Pancreas (tissue), 10 donors: ENCODE data around the gene RIMBP2. TPM values are rescaled to one million over a fixed set of nuclear protein-coding genes. Genes with fewer than 3 reads are reported as not detected.
A peak's percentile ranks its signal among the peaks of the same experiment; 100 is the strongest.

Source experiments
- ATAC-seq, 4 donors: fragments of 200-7000 bp; cut with Tn5 transposase; one replicate each; pipeline versions ENCODE4 v1.8.0 to v1.9.1; 2020; ENCODE audit warnings: mild to moderate bottlenecking in 4 of 4, moderate library complexity in 4 of 4
- DNase-seq, 6 donors: peaks; one replicate each; pipeline ENCODE4 v3.0.0-alpha.2; 2020
- FAIRE-seq: peaks from 2 replicates; lab custom pipeline; 2012; peaks lifted over from hg19 to GRCh38; lab: Jason Lieb, UNC
- H3K27ac ChIP-seq, 4 donors: fragments of 200-600 bp; sonication (generic); 1 replicate in 3 of 4; 2 replicates in 1 of 4; pipeline versions ENCODE4 v1.5.0 to v1.8.0; 2020
- H3K27me3 ChIP-seq, 4 donors: fragments of 200-600 bp; one replicate each; pipeline ENCODE4 v1.8.0; 2021
- H3K36me3 ChIP-seq, 3 donors: fragments of 200-600 bp; sonication (generic) in 1 of 3; one replicate each; pipeline versions ENCODE4 v1.5.0 to v1.8.0; 2020 to 2021
- H3K4me1 ChIP-seq, 3 donors: fragments of 200-600 bp; one replicate each; pipeline ENCODE4 v1.8.0; 2021
- H3K4me3 ChIP-seq, 4 donors: fragments of 200-600 bp; sonication (generic) in 2 of 4; one replicate each; pipeline versions ENCODE4 v1.5.0 to v1.8.0; 2020 to 2021
- H3K9me3 ChIP-seq, 4 donors: fragments of 200-600 bp; one replicate each; pipeline ENCODE4 v1.8.0; 2021
- WGBS, 2 donors: extraction: QIAGEN DNeasy Blood & Tissue Kit; methylation state at CpG; one replicate each; pipeline ENCODE4 v1.1.7; 2013; 5-methylcytosine and 5-hydroxymethylcytosine counted together
- intact Hi-C, 3 donors: fragments of 100-400 bp; cut with DNase I; formaldehyde crosslinking; loops; one replicate each; pipeline versions ENCODE4 v1.11.1 to v1.14.2; 2022
- polyA plus RNA-seq, 2 donors: library from polyadenylated mRNA; stranded (reverse); fragments of 200-250 nt; gene quantifications; one replicate each; pipeline ENCODE4 v1.2.3, GENCODE V29; 2013
- total RNA-seq, 6 donors: library from RNA; stranded (reverse); fragmentation: NEBNext Ultra II Directional in 4 of 6; extraction: Animal tissue kit (Norgen Biotek cat#: 25700) in 4 of 6; gene quantifications; one replicate each; pipeline versions ENCODE4 v1.2.1 to v1.2.4, GENCODE V29; 2021 to 2023
- TF ChIP-seq, protein P1 (sequence below), 4 donors: fragments of 200-600 bp; sonication (generic) in 3 of 4; IDR thresholded peaks; one replicate each; pipeline versions ENCODE4 v1.5.0 to v1.8.0; 2021; ENCODE audit warnings: antibody characterized with exemption in 4 of 4
- donor health status: healthy with polysubstance abuse.
- donor health status: DM: no; HTN: no; CAD: no; lungs with moderate emphysema.
- donor health status: DM: no; HTN: no; CAD: no.
- donor health status: control.
- donor health status: control.
- donor health status: Bipolar disorder and iron deficiency.
- donor health status: DM: yes; HTN: yes; CAD: no.
- donor health status: DM: no; HTN: no; CAD: no.
- donor health status: DM: no; HTN: no; CAD: no.
- donor health status: DM: yes; HTN: yes; CAD: no.

RIMBP2 gene
- total and polyA plus RNA-seq, 8 donors, result 1.6 to 14.9 (median 3.9) TPM

DNA sequence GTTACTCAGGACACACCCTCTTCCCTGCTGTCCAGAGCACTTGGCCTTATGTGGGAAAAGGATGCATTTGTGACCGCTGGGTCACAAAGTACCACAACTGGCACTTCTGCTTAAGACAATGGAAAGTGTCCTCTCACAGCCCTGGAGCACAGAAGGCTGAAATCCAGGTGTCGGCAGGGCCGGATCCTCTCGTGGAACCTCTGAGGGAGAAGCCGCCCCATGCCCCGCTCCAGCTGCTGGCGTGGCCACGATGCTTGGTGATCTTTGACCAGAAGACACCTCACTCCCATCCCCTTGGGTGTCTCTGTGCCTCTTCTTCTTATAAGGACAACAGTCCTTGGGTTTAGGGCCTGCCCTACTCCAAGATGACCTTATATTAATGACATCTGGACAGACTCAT, 221.4 kb downstream of the RIMBP2 start:
- Histone ChIP-seq H3K27ac (no peak overlapping the region), H3K4me3 (no peak overlapping the region), H3K9me3 (no peaks in the 10 kb centered on the region), H3K27me3 (no peaks in the 10 kb centered on the region), H3K4me1 (no peaks in the 10 kb centered on the region), H3K36me3 (no peaks in the 10 kb centered on the region)
- WGBS, 2 donors, result 81 to 92% methylated on average over 8 of the region's 8 CpGs
- intact Hi-C loops, result no loop called here
- DNase-seq (no peak), FAIRE-seq (no peak), ATAC-seq (no peak)
- TF ChIP-seq, protein P1, sequence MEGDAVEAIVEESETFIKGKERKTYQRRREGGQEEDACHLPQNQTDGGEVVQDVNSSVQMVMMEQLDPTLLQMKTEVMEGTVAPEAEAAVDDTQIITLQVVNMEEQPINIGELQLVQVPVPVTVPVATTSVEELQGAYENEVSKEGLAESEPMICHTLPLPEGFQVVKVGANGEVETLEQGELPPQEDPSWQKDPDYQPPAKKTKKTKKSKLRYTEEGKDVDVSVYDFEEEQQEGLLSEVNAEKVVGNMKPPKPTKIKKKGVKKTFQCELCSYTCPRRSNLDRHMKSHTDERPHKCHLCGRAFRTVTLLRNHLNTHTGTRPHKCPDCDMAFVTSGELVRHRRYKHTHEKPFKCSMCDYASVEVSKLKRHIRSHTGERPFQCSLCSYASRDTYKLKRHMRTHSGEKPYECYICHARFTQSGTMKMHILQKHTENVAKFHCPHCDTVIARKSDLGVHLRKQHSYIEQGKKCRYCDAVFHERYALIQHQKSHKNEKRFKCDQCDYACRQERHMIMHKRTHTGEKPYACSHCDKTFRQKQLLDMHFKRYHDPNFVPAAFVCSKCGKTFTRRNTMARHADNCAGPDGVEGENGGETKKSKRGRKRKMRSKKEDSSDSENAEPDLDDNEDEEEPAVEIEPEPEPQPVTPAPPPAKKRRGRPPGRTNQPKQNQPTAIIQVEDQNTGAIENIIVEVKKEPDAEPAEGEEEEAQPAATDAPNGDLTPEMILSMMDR (IDR thresholded peaks at IDR 0.05), result no peak

DNA sequence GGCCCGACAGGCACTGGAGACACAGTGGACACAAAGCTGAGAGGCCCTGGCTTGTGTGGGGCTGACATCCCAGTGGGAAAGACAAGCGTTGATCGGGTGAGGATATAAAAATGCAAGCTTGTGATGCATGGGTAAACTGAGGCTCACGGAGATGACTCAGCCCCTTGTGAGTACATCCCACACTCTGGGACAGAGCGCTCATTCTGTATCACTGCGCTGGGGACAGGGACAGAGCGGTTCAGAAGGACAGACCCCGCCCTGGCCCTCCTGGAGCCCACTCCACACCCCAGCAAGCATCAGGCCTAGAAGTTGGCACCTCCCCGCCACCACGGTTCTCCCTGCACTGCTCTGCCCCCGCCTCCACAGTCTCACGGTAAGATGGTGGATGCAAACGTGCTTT, 222.1 kb downstream of the RIMBP2 start:
- no peaks in the 10 kb centered on the region for H3K4me1 ChIP-seq
- no peak for ATAC-seq
- FAIRE-seq, result no peak
- no peak overlapping the region for H3K27ac ChIP-seq
- intact Hi-C loops, result no loop called here
- no peaks in the 10 kb centered on the region for H3K36me3 ChIP-seq
- H3K27me3 ChIP-seq, result no peaks in the 10 kb centered on the region
- no peaks in the 10 kb centered on the region for H3K9me3 ChIP-seq
- H3K4me3 ChIP-seq, result no peak overlapping the region
- DNase-seq, result no peak
- TF ChIP-seq, protein P1 (IDR thresholded peaks at IDR 0.05), result no peak
- 62 to 82% methylated on average over 13 of the region's 13 CpGs for WGBS, 2 donors

DNA sequence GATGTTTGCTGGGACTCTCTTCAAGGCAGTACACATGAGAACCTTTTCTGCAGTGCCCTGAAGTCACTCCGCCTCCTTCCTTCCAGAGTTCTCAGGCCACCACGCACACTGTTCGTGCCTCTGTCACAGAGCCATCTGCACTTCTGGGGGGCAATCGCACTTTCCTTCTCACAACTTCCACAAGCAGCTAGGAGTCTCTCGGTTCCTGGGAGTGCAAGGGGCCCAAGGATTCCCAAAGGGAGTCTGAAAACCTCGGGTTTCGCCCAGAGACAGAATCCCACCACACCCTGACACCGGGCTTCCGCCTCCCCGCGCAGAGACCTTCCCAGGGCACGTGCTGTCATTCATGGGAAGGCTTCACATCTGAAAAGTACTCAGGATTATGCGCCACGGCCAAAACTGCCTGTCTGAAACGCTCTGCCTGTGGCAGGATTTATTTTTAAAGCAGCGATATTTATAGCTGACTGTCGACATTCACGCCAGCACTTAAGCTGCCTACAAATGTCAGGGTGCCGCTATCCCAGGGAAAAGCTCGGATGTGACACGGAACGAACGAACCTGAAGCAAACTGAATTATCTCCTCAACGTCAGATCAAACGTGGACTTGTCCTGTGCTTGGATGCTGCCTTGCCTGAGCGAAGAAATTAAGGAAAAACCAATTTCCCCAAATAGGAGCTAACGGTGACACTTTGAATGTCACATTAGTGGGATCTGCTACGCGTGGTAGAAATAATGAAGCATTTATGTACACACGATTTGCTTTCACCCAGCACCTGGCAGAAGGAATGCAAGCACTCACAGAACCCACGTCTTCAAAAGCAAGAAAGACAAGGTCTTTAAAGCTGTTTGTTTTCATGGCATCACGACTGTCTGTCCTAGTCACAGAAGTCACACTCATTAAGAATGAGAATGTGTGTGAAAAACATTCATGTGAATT, 224.4 kb downstream of the RIMBP2 start:
- ATAC-seq, result peak in 2 of 4 donors; percentile 24 to 27
- no peaks in the 10 kb centered on the region for H3K36me3 ChIP-seq
- WGBS, 2 donors, result 45 to 51% methylated on average over 32 of the region's 32 CpGs
- DNase-seq, result no peak
- no peaks in the 10 kb centered on the region for H3K27me3 ChIP-seq
- no peak for FAIRE-seq
- H3K27ac ChIP-seq, result no peak overlapping the region
- TF ChIP-seq, protein P1 (IDR thresholded peaks at IDR 0.05), result no peak
- H3K9me3 ChIP-seq, result no peaks in the 10 kb centered on the region
- H3K4me3 ChIP-seq, result no peak overlapping the region
- no peaks in the 10 kb centered on the region for H3K4me1 ChIP-seq
- intact Hi-C loops, result no loop called here

DNA sequence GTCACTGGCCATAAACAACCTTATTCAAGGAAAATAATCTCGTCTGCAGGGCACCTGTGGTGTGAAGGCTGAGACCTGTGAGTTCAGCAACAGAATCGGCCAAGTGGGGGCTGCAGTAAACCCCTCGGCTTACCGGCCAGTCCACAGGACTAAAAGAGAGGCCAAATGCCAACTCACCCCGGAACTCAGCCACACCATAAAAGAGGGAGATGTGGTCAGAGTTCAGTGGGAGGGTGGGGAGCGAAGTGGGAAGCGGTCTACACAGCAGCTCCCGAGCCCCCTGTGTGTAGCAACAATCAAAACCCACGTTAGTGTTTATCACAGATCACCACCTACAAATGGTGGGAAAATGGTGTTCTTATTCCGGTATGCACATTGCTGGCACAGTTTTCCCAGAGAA, 225.4 kb downstream of the RIMBP2 start:
- intact Hi-C loops, result no loop called here

More for the DNA sequence above, 225.4 kb downstream of the RIMBP2 start:
- no peak for FAIRE-seq
- Histone ChIP-seq H3K36me3 (no peaks in the 10 kb centered on the region), H3K9me3 (no peaks in the 10 kb centered on the region), H3K27ac (no peak overlapping the region), H3K27me3 (no peaks in the 10 kb centered on the region), H3K4me1 (no peaks in the 10 kb centered on the region), H3K4me3 (no peak overlapping the region)
- no peak for ATAC-seq
- 59 to 64% methylated on average over 10 of the region's 10 CpGs for WGBS, 2 donors
- TF ChIP-seq, protein P1 (IDR thresholded peaks at IDR 0.05), result no peak
- DNase-seq, result no peak
